GM19025 (cell line): Measurements from ENCODE around the gene SUGP2.
"Not testable (repeated sequence)": the region's sequence is repeated elsewhere in the genome, so short reads cannot be mapped to it uniquely, and the experiment has no call there.

Experiments used
- ATAC-seq: cut with Tn5 transposase; IDR thresholded peaks from one replicate; pipeline ENCODE4 v1.9.1; 2021; ENCODE audit warnings: mild to moderate bottlenecking, low read depth, moderate library complexity; ENCODE audit not compliant: unreplicated experiment

Gene SUGP2

GRCh38 chr19:18961767-18962620 lies 71.3 kb downstream of the SUGP2 start:
- ATAC-seq, result no peak

GRCh38 chr19:18960370-18960769 lies 72.9 kb downstream of the SUGP2 start:
- no peak for ATAC-seq

- ATAC-seq, result no peak
Measured at GRCh38 chr19:18955042-18955441, 78.3 kb downstream of the SUGP2 start.

- ATAC-seq, result no peak
Measured at GRCh38 chr19:18954094-18954493, 79.2 kb downstream of the SUGP2 start.

GRCh38 chr19:18952364-18953003 lies 80.8 kb downstream of the SUGP2 start:
- not testable (repeated sequence) for ATAC-seq

GRCh38 chr19:18951721-18952281 lies 81.5 kb downstream of the SUGP2 start:
- ATAC-seq, result no peak

- no peak for ATAC-seq
Measured at GRCh38 chr19:18949858-18950257, 83.5 kb downstream of the SUGP2 start.

GRCh38 chr19:18948976-18949356 lies 84.4 kb downstream of the SUGP2 start:
- no peak for ATAC-seq

- no peak for ATAC-seq
Measured at GRCh38 chr19:18948075-18948975, 85.0 kb downstream of the SUGP2 start.

- ATAC-seq, result no peak
Measured at GRCh38 chr19:18946918-18947317, 86.4 kb downstream of the SUGP2 start.

- ATAC-seq, result no peak
Measured at GRCh38 chr19:18946335-18946734, 87.0 kb downstream of the SUGP2 start.

- no peak for ATAC-seq
Measured at GRCh38 chr19:18945297-18945696, 88.0 kb downstream of the SUGP2 start.

GRCh38 chr19:18943465-18943864 lies 89.9 kb downstream of the SUGP2 start:
- ATAC-seq, result no peak

GRCh38 chr19:18942692-18943091 lies 90.6 kb downstream of the SUGP2 start:
- no peak for ATAC-seq

GRCh38 chr19:18941628-18942354 lies 91.5 kb downstream of the SUGP2 start:
- ATAC-seq, result no peak
